HG02759 (cell line): ENCODE data around the gene HS3ST6.
"Not testable (repeated sequence)": the region's sequence is repeated elsewhere in the genome, so short reads cannot be mapped to it uniquely, and the experiment has no call there.

Source experiments
- ATAC-seq: cut with Tn5 transposase; IDR thresholded peaks from one replicate; pipeline ENCODE4 v1.9.1; 2021; ENCODE audit warnings: mild to moderate bottlenecking, moderate library complexity; ENCODE audit not compliant: unreplicated experiment

Gene HS3ST6

DNA sequence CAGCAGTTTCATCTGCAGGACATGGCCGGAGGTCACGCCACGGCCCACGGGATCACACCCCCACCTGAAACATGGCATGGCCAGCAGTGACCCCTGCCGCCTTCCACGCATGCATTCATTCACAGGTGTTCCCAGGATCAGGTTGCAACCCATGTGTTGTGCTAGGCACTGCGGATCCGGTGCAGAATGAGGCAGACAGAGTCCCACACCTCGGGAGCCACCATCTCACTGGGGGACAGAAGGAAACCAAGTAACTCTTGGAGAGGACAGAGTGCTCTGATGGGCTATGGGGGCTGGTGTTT, 29.1 kb upstream of the HS3ST6 start:
- no peak for ATAC-seq

DNA sequence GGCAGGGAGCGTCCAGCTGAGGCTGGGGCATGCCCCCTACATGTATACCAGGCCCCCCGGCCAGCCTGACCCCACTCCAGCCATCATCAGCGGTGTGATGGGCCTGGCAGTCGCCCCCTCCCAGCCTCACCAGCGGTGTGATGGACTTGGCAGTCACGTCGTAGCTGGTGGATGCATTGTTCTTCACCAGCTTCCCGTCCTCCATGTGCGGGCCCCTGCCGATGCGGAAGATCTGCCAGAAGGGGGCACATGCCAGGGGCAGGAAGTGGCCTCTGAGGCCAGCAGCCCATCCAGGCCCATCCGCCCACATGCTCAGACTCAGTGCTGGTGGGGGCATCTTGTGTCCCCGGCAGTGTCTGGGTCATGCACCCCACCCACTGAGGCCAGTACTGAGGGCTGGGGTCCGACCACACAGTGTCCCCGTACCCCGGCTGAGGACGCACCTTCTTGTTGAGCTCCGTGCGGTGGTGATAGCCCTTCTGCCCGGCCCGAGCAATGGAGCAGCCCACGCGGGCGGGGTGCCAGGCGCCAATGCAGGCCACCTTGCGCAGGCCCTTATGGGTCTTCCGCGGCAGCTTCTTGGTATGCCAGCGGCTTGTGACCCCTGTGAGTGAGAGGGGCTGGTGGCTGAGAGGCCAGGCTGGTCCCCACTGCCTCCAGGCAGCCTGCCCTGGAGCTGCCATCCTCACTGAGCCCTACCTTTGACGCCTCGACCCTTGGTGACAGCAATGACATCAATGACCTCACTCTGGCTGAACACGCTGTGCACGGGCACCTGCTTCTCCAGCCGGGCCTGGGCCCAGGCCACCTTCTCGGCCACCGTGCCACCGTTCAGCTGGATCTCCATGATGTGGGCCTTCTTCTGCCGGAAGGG, 28.5 kb upstream of the HS3ST6 start:
- ATAC-seq: no peak

DNA sequence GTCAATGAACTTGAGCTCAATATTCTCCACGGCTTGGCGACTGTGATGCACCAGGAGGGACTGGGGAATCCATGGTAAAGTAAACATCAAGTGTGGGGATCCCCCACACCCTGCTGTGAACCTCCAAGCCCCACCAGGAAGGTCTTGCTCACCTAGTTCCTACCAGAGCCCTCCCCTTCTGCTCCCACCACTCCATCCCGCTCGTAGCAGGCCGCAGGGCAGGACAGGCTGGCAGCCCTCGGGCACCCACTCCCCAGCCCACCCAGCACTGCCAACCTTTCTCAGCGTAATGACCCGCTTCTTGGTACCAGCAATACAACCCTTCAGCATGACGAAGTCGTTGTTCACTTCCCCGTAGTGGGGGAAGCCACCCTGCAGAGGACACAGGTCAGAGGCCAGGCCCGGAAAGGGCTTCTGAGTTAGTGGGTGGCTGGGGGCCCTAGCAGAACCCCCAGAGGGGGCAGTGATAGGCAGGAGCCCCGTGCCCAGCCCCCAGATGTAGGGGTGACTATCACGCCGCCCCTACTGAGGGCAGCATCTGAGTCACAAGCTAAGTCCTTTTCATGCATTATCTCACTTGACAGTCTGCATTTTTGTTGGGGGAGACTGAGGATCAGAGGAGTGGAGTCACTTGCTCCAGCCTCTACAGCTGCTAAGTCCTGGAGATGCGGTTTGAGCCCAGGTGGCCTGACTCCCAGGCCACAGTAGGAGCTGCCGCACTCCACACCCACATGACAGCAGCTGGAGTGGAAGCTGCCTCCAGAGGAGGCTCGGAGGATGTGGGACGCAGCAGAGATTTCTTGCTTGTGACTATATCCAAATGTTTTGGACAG, 27.6 kb upstream of the HS3ST6 start:
- ATAC-seq: no peak

GRCh38 chr16:1944612-1945199, 26.5 kb upstream of the HS3ST6 start:
- ATAC-seq: no peak

- ATAC-seq: peak; percentile 92
Observed at GRCh38 chr16:1942810-1943726, 24.9 kb upstream of the HS3ST6 start, which contains the start of gene MSRB1. Gene MSRB1, minus strand, starts transcription at chr16:1943199. Its CDS starts 43 bp downstream, at chr16:1943156.

- no peak for ATAC-seq
Observed at GRCh38 chr16:1942047-1942809, 24.0 kb upstream of the HS3ST6 start.

GRCh38 chr16:1941162-1942046, 23.2 kb upstream of the HS3ST6 start:
- no peak for ATAC-seq

DNA sequence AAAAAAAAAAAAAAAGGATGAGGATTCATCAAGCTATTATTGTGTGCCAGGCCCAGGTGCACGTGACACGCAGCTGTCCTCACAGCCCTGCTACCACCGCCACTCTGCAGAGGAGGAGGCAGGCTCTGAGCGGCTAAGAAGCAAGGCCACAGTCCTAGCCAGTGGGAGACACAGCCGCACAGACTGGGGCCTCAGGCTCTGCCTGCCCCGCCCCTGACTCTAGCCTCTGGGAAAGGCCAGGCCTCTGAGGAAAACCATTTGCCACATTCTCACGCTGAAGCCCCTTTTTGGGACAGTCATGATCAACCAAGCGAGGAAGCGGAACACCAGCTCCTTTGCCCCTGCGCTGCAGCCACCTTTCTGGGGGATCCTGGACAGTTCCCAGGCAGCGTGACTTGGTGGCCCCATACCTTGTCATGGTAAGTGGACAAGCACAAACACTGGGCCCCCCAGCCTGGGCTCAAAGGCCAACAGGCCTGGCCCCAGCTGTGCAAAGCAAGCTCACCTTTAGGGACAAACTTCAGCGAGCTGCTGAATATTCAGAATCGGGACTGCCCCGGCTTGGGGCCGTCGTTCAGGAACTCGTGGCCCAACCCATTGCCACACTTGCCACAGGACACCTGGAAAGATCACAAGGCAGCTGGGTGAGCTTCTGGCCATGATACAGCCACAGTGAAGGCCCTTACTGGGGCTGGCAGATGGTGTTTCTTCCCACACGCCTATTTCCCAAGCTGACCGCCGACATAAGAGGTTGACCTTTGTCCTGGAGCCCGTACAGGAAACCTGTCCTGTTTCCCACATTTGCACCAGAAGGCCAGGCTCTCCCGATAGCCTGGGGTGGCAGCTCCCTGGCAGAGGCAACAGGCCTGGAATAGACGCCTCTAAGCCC, 22.3 kb upstream of the HS3ST6 start:
- no peak for ATAC-seq

- not testable (repeated sequence) for ATAC-seq
Observed at GRCh38 chr16:1939833-1940232, 21.6 kb upstream of the HS3ST6 start.

DNA sequence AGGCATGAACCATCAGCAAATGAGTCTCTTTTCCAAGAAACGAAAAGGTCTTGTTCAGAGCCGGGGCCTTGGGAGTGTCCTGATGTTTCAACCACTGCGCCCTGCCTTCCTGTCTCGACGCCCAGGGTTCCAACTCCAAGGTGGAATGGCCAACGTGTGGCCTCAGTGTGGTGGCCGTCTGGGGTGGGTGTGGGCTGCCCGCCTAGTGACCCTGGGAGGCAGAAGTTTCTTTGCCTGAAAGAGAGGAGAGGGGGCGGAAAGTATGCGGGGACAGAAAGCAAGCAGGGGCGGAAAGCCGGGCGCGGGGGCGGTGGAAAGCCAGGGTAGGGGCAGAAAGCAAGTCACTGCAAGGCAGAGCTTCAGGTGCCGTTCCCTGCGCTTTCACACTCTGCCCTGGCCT, 20.7 kb upstream of the HS3ST6 start:
- ATAC-seq: no peak

GRCh38 chr16:1938316-1938715, 20.1 kb upstream of the HS3ST6 start:
- ATAC-seq: no peak

DNA sequence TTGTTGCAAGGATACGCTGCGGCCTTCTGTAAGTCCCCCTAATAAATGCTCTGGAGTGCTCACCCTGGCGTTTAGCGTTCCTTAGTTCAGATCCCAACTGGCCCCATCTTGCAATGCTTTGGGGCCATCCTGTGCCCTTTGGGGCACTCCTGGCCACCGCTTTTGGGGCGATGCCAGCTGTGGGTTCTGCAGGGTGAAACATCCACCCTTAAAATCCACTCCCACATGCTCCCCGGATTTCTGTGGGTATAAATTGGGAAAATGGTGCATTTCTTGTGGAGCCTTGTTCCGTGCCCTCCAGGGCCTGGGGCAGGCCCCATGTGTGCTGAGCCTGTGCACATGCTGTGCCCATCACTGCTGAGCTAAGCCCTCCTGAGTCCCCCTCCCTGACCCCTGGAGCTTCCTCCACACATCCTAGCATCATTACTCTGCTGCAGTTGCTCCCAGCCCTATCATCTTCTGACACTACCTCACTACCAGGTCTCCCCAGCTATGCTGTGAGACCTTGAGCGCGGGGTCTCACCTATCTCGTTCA, 18.8 kb upstream of the HS3ST6 start:
- no peak for ATAC-seq

DNA sequence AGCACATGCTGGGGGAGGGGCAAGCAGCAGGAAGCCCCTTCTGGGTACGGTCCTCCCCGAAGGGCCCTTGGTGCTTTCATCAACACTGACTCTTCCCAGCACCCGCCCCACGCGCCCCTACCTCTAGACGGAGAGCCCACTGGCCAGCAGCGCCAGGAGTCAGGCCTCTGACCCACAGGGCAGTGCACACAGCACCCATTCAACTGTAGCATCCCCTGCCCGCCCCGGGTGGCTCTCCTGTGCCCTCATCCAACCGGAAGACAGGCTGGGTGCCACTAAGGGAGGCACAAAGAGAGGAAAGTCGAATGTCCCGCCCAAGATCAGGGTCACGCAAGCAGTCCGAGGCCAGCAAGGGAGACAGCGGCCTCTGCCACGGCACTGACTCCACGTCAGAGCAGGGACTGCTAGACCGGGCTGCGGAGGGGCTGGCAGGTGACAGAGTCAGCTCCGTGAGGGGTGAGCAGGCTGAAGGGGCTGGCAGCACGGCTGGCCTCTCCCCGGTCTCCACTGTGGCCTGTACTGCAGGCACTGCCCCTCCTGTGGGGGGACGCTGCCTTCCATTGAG, 15.0 kb upstream of the HS3ST6 start:
- ATAC-seq: no peak

DNA sequence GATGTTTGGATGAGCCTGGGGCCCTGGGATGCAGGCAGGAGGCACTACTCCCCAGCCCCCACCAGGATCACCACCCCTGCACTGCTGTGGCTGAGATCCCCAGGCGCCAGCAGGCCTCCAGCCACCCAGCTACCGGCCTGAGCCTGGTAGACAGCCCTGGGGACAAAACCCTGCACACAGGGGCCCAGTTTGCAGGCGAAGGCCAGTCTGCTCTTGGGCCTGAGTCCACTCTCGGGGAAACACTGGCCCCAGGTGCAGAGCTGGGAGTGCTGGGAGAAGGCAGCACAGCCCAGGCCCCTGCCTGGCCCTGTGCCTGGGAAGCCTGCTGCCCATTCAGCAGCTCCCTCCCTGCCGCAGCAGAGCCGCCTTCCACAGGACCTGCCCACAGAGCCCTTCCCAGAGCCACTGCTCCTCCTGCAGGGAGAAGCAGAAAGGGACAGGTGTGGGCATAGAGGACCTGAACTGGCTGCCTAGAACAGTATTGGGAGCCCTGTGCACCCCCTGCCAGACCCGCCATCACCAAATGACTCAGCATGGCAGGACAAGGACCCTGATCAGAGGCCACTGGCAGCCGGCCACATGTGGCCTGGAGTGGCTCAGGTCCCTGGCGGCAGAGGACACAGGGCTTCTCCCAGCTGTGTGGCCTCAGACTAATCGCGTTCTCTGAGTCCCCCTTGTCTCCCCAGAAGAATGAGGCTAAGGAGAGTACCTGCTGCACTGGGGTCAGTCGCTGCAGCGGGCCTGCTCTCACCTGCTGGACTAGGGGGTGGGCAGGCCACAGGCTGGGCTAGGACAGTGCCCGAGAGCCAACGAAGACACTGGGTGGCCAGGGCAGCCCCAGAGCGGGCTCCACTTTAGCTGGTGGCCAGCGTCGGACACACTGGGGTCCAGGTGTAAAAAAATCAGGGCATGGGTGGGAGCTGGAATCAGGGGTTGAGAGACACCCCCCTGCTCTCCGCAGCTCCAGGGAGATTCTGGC, 14.1 kb upstream of the HS3ST6 start:
- no peak for ATAC-seq

- no peak for ATAC-seq
Observed at GRCh38 chr16:1930338-1930720, 12.1 kb upstream of the HS3ST6 start.
